Stimulated activated memory B cell treated with anti-CD40 and anti-IgM and Interleukin-4, amounts not matched to agents 10 μg/mL and 1 μg/mL and 100 μg/mL, for 72 hours (primary cell): ENCODE data around the gene ARHGDIB.
A peak's percentile ranks its signal among the peaks of the same experiment; 100 is the strongest.

ENCODE experiments used
- ATAC-seq: fragments of 150-1000 bp; cut with Tn5 transposase; 2 replicates; pipeline ENCODE4 v1.10.0; 2021
- H3K27ac Mint-ChIP-seq: one replicate; pipeline ENCODE4 v1.8.0; 2022; ENCODE audit warnings: mild to moderate bottlenecking, mixed read lengths
- H3K27me3 Mint-ChIP-seq: one replicate; pipeline ENCODE4 v1.8.0; 2022; ENCODE audit warnings: mixed read lengths
- H3K36me3 Mint-ChIP-seq: one replicate; pipeline ENCODE4 v1.8.0; 2022; ENCODE audit warnings: mixed read lengths
- H3K4me1 Mint-ChIP-seq: one replicate; pipeline ENCODE4 v1.8.0; 2022; ENCODE audit warnings: mixed read lengths
- H3K4me3 Mint-ChIP-seq: one replicate; pipeline ENCODE4 v1.8.0; 2022; ENCODE audit warnings: mild to moderate bottlenecking, moderate library complexity, mixed read lengths
- H3K9me3 Mint-ChIP-seq: one replicate; pipeline ENCODE4 v1.8.0; 2022; ENCODE audit warnings: mixed read lengths

Gene ARHGDIB

GRCh38 chr12:14910090-14910915, 51.1 kb downstream of the ARHGDIB start:
- ATAC-seq = no peak

GRCh38 chr12:14907953-14908352, 53.4 kb downstream of the ARHGDIB start:
- Mint-ChIP-seq H3K4me3 (no peak overlapping the region), H3K9me3 (peaks cover 6% of the 10 kb centered on the region), H3K27me3 (no peaks in the 10 kb centered on the region), H3K4me1 (no peaks in the 10 kb centered on the region), H3K27ac (peak overlapping the region; percentile 3), H3K36me3 (peaks cover 36% of the 10 kb centered on the region)
- ATAC-seq = peak; percentile 47

More at GRCh38 chr12:14910090-14910915, 51.1 kb downstream of the ARHGDIB start:
- Mint-ChIP-seq H3K4me1 (no peaks in the 10 kb centered on the region), H3K27me3 (no peaks in the 10 kb centered on the region), H3K9me3 (peaks cover 6% of the 10 kb centered on the region), H3K27ac (no peak overlapping the region), H3K36me3 (peaks cover 53% of the 10 kb centered on the region), H3K4me3 (no peak overlapping the region)

DNA sequence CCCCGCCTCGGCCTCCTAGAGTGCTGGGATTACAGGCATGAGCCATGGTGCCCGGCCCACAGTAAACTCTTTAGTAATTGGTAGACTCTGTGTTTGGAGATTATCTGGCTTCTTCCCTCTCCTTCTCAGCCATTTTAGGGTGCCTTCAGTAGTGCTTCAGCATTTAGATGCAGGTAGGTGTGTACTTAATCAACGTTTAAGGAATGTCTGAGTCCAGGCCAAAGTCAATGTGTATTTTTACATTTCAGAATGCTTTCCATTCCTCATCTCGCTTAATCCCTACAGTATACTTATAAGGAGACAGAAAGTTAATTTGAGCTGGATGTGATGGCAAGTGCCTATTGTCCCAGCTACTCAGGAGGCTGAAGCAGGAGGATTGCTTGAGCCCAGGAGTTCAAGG, 55.3 kb downstream of the ARHGDIB start:
- H3K36me3 Mint-ChIP-seq = peaks cover 25% of the 10 kb centered on the region
- no peaks in the 10 kb centered on the region for H3K27me3 Mint-ChIP-seq
- H3K27ac Mint-ChIP-seq = no peak overlapping the region
- no peak for ATAC-seq
- no peak overlapping the region for H3K4me3 Mint-ChIP-seq
- H3K9me3 Mint-ChIP-seq = peaks cover 3% of the 10 kb centered on the region
- H3K4me1 Mint-ChIP-seq = no peaks in the 10 kb centered on the region

DNA sequence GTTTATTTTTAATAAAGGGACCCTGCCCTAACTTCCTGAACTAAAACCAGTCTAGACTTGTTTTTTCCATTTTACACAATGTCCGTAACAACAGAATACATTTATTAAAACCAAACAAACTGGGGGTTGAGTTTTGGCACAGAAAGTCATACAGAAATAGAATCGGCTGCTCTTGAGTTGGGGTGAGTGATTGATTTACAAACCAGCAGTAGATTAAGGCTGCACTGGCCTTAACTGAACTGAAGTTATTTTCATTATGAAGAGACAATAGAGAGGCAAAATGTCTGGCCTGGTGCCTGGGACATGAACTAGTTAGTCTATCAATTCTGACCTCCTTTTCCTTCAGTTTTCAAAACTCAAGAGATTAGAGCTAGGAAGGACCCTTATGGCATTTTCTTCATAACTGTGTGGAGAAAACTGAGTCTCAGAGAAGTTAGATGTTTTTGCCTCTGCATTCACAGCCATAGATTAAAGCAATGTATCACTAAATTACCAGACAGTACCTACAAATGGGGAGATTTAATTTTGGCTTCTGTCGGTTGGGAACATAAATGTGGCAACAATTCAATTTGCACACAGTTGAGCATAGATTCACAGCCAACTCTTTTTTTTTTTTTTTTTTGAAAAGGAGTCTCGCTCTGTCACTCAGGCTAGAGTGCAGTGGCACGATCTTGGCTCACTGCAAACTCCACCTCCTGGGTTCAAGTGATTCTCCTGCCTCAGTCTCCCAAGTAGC, 56.0 kb downstream of the ARHGDIB start:
- peaks cover 20% of the 10 kb centered on the region for H3K36me3 Mint-ChIP-seq
- no peak overlapping the region for H3K27ac Mint-ChIP-seq
- no peaks in the 10 kb centered on the region for H3K27me3 Mint-ChIP-seq
- peaks cover 3% of the 10 kb centered on the region for H3K9me3 Mint-ChIP-seq
- ATAC-seq = no peak
- H3K4me1 Mint-ChIP-seq = no peaks in the 10 kb centered on the region
- H3K4me3 Mint-ChIP-seq = no peak overlapping the region

- Mint-ChIP-seq H3K27me3 (no peaks in the 10 kb centered on the region), H3K4me1 (no peaks in the 10 kb centered on the region), H3K36me3 (peaks cover 19% of the 10 kb centered on the region), H3K4me3 (no peak overlapping the region), H3K27ac (no peak overlapping the region), H3K9me3 (peaks cover 3% of the 10 kb centered on the region)
- ATAC-seq = no peak
These were observed 56.5 kb downstream of the ARHGDIB start for GRCh38 chr12:14904854-14905253.

DNA sequence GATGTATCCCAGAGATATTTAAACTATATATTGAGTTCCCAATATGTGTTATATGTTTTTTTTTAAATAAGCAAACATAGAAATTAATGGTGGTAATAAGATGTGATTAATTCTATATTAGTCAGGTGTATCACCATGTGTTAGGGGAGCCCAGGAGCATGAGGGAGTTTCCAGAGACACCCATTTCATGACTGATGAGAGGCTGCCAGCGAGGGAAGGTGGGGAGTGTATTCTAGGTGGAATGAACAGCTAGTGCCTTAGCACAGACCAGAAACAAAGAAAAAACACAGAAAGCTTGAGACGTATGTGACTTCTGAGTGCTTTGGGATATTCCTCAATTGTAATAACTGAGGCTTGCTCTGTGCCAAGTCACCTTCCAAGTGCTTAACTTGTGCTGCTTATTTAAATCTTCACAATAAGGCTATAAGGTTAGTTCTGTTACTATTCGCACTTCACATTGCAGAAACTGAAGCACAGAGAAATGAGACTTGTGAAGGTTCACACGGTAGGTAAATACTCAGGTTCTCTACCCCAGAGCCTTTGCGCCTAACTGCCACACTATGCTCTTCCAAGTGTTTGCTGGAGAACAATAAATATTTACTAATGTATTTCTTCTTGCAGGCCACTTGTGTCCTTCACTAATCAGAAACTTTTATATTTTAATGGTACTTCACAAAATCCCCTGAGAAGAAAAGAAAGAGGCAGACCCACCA, 57.9 kb downstream of the ARHGDIB start:
- H3K27ac Mint-ChIP-seq = no peak overlapping the region
- no peaks in the 10 kb centered on the region for H3K4me1 Mint-ChIP-seq
- H3K27me3 Mint-ChIP-seq = no peaks in the 10 kb centered on the region
- H3K9me3 Mint-ChIP-seq = peaks cover 3% of the 10 kb centered on the region
- no peak overlapping the region for H3K4me3 Mint-ChIP-seq
- H3K36me3 Mint-ChIP-seq = peaks cover 18% of the 10 kb centered on the region
- ATAC-seq = no peak

GRCh38 chr12:14902465-14902864, 58.9 kb downstream of the ARHGDIB start:
- H3K27me3 Mint-ChIP-seq = no peaks in the 10 kb centered on the region
- H3K27ac Mint-ChIP-seq = no peak overlapping the region
- no peaks in the 10 kb centered on the region for H3K9me3 Mint-ChIP-seq
- no peaks in the 10 kb centered on the region for H3K4me1 Mint-ChIP-seq
- H3K4me3 Mint-ChIP-seq = no peak overlapping the region
- no peak for ATAC-seq
- H3K36me3 Mint-ChIP-seq = peaks cover 7% of the 10 kb centered on the region

DNA sequence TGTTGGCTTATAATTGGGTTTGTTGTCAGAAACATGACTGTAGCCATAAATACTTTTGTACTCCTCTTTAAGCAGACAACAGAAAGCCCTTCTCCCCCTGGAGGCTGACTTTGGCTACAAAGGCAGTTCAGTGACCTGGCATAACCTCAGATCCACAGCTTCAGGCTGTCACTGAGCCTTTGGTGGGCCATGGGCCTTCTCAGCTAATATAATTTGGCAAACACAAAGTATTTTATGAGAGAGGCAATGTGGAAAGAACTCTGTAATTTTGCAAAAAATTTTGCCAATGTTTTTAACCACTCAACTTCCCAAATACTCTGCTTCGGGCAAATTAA, 60.2 kb downstream of the ARHGDIB start:
- no peak overlapping the region for H3K4me3 Mint-ChIP-seq
- no peaks in the 10 kb centered on the region for H3K27me3 Mint-ChIP-seq
- no peak for ATAC-seq
- no peak overlapping the region for H3K27ac Mint-ChIP-seq
- H3K4me1 Mint-ChIP-seq = no peaks in the 10 kb centered on the region
- peaks cover 6% of the 10 kb centered on the region for H3K36me3 Mint-ChIP-seq
- no peaks in the 10 kb centered on the region for H3K9me3 Mint-ChIP-seq

- Mint-ChIP-seq H3K27ac (no peak overlapping the region), H3K4me3 (no peak overlapping the region), H3K27me3 (no peaks in the 10 kb centered on the region), H3K9me3 (no peaks in the 10 kb centered on the region), H3K36me3 (peaks cover 4% of the 10 kb centered on the region), H3K4me1 (no peaks in the 10 kb centered on the region)
- ATAC-seq = no peak
These were observed 60.7 kb downstream of the ARHGDIB start for GRCh38 chr12:14900521-14901227.

GRCh38 chr12:14896521-14897169, 64.8 kb downstream of the ARHGDIB start:
- H3K27me3 Mint-ChIP-seq = no peaks in the 10 kb centered on the region
- no peaks in the 10 kb centered on the region for H3K4me1 Mint-ChIP-seq
- H3K9me3 Mint-ChIP-seq = no peaks in the 10 kb centered on the region
- no peak overlapping the region for H3K4me3 Mint-ChIP-seq
- no peak for ATAC-seq
- H3K27ac Mint-ChIP-seq = no peak overlapping the region
- no peaks in the 10 kb centered on the region for H3K36me3 Mint-ChIP-seq

DNA sequence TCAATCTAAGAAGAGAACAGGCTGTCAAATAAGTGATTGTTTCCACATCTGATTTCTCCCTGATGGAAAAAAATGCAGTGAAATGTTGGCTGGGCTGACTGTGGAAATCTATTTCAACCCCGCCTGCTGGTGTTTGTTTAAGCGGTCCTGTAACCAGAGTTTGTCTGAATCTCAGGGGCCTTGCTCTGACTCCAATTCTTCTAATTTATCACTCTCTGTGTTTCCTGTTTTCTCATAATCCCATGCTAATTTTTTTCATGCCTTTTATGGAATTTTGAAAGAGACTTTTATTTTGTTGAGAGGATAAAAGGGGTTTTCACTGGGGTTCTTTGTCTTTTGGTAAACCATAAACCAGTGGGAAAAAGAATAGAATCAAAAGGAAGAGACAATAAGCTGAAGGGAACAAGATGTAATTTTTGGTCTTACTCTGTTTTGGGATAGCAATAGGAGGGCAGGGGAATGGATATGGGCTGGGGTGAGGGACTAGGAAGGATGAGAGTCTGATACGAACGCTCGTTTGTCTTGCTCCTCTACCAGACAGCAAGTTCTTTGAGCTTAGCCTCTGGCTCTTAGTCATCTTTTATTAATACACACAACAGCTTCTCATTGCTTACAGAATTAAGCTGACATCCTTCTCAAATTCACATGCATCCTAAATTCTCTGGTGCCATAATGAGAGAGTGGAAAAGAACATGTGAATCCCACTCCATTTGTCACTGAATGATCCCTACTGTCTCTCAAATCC, 67.7 kb downstream of the ARHGDIB start:
- H3K36me3 Mint-ChIP-seq = no peaks in the 10 kb centered on the region
- no peaks in the 10 kb centered on the region for H3K27me3 Mint-ChIP-seq
- H3K9me3 Mint-ChIP-seq = no peaks in the 10 kb centered on the region
- no peak for ATAC-seq
- H3K4me1 Mint-ChIP-seq = no peaks in the 10 kb centered on the region
- no peak overlapping the region for H3K4me3 Mint-ChIP-seq
- no peak overlapping the region for H3K27ac Mint-ChIP-seq

DNA sequence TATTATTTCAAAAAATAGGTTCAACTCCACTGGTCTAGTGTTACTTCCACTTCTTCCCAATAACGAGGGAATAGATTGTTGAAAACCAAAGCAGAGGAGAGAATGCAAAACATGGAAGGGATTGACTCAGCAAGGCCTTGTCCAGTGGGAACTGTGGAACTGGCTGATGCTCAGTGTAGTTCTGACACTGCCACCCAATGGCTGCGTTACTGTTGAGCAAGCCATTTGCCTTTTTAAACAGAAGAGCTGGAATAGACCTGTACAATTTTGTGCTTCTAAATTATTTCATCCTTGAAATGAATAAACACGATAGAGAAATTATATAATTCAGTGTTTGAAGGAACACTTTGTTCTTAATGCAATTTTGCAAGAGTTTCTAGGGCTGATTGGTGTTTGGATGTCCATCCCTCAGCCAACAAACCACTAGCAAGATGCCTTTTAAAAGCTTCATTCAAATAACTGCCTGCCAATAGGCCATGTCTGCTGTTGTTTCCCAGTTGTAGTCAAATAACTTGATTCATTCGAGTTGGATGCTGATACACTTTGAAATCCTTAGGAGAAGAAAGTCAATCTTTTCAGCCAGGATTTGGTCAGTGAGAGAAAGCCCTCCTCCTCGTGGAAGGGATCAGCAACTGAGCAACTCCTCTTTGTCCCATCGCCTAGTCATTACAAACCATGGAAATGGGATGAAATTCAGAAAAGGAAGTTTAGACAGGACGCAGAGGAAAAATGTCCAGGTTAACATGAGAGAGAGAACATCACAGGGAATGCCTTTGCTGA, 68.5 kb downstream of the ARHGDIB start:
- no peaks in the 10 kb centered on the region for H3K36me3 Mint-ChIP-seq

More for the DNA sequence above, 68.5 kb downstream of the ARHGDIB start:
- H3K9me3 Mint-ChIP-seq = no peaks in the 10 kb centered on the region
- no peaks in the 10 kb centered on the region for H3K4me1 Mint-ChIP-seq
- H3K27me3 Mint-ChIP-seq = peaks cover 7% of the 10 kb centered on the region
- no peak overlapping the region for H3K4me3 Mint-ChIP-seq
- H3K27ac Mint-ChIP-seq = no peak overlapping the region
- ATAC-seq = no peak
